Jurkat, Clone E6-1 (cell line): ENCODE measurements around the gene CPED1.
A peak's percentile ranks its signal among the peaks of the same experiment; 100 is the strongest.
"Not testable (repeated sequence)": the region's sequence is repeated elsewhere in the genome, so short reads cannot be mapped to it uniquely, and the experiment has no call there.

ENCODE experiments used
- DNase-seq: peaks from one replicate; pipeline ENCODE4 v3.0.0-alpha.2; 2011; ENCODE audit warnings: low read depth, low spot score
- H3K4me3 ChIP-seq: 2 replicates; pipeline ENCODE4 v1.5.1; 2011; ENCODE audit warnings: mild to moderate bottlenecking, low read length, control low read depth, moderate library complexity

CPED1 gene

DNA sequence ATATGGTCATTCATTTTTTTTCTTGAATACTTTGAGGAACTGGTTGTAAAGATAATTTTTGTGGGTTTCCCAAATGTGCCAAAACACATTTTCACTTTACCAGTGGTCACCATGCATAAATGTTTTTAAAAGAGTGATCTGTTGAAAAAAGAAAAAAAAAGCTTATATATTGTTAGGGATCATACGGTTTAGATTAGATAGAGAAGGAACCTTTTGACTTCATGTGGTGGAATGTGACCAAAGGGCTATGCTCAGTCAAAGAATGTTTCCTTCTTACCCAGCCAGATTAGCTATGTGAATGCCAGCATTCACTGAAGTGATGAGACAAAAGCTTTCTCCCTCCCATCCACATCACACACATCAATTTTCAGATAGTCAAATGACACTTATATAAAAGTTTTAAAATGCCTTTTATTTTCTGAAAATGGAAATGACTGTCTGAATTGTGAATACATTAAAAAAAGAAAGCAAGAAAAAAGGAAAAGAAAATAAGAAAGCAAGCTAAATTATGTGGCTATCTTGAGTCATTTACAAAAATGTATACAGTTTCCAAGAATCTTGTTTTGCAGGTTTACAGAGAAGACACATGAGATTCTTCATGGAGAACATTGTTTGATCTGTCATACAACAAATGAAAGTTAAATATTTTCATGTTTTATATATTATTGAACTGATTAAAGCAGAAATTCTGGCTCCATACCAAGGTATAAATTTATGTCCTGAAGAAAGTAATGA lies 8.6 kb upstream of the CPED1 start:
- no peak for DNase-seq
- no peak overlapping the region for H3K4me3 ChIP-seq

DNA sequence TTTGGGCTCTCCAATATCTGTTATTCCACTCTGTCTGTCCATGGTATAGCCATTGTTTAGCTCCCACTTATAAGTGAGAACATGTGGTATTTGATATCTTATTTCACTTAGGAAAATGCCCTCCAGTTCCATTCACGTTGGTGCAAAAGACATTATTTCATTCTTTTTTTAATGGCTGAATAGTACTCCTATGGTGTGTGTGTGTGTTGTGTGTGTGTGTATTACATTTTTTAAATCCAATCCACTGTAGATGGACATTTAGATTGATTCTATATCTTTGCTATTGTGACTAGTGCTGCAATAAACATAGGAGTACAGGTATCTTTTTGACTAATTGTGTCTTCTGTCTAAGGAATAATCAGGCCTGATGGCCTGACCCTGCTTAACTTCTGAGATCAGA lies 7.4 kb upstream of the CPED1 start:
- no peak overlapping the region for H3K4me3 ChIP-seq
- no peak for DNase-seq

DNA sequence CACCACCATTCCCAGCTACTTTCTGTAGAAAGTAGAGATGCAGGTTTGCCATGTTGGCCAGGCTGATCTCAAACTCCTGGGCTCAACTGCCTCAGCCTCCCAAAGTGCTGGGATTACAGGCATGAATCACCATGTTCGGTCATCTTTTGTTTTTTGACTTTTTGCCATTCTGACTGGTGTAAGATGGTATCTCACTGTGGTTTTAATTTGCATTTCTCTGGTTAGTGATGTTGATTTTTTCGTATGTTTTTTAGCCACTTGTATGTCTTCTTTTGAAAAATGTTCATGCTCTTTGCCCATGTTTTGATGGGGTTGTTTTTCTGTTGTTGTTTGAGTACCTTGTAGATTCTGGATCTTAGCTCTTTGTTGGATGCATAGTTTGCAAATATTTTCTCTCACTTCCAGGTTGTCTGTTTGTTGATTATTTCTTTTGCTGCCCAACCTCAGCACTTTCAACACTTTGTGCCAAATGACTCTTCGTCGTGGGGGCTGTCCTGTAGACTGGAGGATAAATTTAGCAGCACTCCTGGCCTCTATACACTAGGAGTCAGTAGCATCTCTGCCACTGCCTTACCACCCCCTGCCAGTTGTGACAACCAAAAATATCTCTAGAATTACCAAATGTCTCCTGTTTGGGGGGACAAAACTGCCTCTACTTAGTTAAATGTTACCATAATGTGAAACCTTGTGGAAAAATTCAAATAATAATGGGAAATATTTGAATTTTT lies 6.5 kb upstream of the CPED1 start:
- no peak for DNase-seq

DNA sequence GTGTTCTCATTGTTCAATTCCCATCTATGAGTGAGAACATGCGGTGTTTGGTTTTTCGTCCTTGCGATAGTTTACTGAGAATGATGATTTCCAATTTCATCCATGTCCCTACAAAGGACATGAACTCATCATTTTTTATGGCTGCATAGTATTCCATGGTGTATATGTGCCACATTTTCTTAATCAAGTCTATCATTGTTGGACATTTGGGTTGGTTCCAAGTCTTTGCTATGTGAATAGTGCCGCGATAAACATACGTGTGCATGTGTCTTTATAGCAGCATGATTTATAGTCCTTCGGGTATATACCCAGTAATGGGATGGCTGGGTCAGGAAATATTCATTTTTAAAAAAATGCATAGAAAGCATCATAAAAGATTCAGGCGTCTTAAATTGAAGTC lies 4.9 kb upstream of the CPED1 start:
- not testable (repeated sequence) for DNase-seq, H3K4me3 ChIP-seq

More for the DNA sequence above, 6.5 kb upstream of the CPED1 start:
- no peak overlapping the region for H3K4me3 ChIP-seq

DNA sequence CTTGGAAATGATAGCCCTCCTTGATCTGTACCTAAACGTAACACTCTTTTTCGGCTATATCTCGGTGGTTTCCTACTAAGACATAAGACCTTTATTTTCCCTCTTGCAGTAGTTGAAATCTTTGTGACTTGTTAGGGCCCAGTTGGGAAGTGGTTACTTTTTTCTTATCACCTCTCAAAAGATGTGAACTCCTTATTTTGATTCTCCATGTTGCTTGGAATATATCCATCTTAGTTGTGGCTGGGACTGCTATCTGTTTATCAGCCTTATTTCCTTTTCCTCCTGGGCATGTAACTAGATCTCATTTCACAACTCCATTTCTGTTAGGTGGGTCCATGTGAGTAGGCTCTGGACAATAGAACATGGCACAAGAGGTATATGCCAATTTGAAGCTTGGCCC lies 4.1 kb upstream of the CPED1 start:
- no peak overlapping the region for H3K4me3 ChIP-seq
- DNase-seq: no peak

DNA sequence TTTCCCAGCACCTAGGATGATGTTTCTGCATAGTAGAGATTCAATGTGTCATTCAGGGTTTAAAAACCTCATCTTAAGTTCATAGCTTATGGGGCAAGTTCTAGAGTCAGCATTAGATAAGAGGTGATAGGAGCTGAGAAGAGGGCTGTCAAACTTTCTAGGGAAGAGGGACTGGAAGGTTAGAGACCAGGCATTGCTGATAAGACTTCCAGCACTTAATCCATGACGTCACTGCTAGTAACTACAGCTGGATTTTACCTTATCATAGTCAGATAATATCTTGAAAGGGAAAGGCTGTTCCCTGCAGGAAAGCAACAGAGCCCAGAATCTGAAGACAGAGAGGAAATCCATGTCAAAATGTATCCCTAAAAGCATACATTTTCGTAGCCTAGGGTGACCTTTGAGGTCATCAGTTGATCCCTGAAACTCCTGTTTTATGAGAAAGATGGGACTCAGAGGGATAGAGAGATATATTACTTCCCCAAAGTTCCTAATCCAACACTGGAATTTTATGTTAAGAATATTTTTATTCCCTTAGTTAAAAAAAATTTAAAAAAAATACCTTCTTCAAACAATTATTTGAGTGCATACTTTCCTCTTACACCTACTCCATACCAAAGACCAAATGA lies 3.3 kb upstream of the CPED1 start:
- no peak overlapping the region for H3K4me3 ChIP-seq
- DNase-seq: no peak

DNA sequence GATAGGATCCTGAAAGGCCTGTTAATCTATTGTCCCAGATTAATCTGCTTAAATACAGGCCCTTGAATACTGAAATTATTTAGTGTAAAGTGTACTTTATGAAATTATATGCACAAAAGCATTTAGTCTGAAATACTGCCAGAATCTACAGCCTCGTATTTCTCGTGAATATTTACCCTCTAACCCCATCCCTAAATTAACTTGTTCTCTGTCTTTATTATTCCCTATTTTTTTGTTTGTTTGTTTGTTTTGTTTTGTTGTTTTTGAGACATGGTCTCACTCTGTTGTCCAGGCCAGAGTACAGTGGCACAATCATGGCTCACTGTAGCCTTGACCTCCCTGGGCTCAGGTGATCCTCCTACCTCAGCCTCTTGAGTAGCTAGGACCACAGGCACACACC lies 2.7 kb upstream of the CPED1 start:
- no peak for DNase-seq

DNA sequence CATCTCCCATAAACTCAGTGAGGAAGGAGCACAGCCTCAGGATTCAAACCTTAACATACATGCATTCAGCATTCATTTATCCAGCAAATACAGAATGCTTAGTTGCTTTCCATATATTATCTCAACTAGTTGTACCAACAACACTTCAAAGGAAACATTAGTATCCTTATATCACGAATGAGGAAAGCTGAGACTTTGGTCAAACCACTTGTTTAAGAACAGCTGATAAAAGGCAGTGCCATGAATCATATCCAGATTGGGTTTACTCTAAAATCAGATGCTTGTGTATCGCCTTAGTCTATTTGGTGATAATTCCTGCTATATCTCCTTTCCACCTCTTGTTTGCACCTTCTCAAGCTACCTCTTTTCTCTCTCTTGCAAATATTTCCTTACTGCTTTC lies 1.9 kb upstream of the CPED1 start:
- H3K4me3 ChIP-seq: no peak overlapping the region
- DNase-seq: no peak

More for the DNA sequence above, 2.7 kb upstream of the CPED1 start:
- no peak overlapping the region for H3K4me3 ChIP-seq

DNA sequence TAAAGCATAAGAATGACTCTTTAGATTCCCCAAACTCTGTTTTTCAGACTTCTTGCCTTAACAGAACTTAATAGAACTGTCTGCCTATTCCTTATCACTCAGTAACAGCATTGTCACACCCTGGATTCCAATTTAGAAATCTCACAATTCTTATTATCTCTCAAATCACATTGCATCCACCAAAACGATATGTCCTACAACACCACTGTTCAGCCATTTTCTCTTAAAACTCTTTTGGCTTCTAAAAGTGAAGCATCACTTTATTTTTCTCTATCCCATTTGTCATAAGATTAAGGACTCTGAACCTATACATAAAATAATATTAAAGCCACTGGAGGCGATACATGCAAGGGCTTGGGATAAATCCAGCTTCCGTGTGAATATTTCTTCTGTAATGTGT lies 1.2 kb upstream of the CPED1 start:
- no peak for DNase-seq
- no peak overlapping the region for H3K4me3 ChIP-seq

DNA sequence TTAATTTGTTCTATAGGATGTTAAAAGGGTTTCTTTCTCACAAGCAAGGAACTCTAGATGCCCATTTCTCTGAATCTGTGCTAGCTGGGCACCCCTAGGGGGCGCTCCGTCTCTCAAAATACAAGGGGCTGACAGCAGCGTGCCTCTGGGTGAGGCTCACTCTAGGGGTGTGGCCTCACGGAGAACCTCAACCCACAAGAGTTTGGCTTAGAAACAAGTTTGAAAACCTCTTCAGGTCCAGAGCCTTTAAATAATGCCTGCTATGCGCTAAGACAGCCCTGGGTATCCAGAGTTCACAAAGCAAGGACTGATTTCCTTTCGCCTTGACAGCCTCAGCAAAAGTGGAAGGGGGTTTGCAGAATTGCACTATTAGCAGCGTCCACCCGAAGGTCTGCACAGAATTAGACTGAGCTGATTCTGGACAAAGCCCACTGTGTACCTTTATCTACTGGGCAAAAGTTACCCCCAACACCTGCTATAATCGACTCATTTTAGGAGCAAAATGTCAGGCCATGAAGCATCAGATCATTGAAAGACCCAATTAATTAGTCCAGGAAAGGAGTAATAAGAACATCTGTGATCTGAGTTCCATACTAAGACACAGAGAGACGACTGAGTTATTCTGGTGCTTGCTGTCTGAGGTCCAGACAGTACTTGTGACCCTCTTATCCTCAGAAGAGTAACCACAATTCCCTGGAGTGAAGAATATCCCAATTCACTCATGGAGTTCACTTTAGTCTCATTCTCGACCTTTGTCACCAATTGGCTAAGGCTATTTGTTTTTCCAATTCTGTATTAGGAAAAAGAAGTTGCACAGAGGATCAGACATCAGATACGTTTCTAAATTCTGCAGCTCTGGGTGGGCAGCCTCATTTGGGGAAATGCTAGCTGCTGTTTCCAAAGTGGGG lies 574 bp upstream of the CPED1 start:
- peak; percentile 79 for DNase-seq
- H3K4me3 ChIP-seq: no peak overlapping the region

DNA sequence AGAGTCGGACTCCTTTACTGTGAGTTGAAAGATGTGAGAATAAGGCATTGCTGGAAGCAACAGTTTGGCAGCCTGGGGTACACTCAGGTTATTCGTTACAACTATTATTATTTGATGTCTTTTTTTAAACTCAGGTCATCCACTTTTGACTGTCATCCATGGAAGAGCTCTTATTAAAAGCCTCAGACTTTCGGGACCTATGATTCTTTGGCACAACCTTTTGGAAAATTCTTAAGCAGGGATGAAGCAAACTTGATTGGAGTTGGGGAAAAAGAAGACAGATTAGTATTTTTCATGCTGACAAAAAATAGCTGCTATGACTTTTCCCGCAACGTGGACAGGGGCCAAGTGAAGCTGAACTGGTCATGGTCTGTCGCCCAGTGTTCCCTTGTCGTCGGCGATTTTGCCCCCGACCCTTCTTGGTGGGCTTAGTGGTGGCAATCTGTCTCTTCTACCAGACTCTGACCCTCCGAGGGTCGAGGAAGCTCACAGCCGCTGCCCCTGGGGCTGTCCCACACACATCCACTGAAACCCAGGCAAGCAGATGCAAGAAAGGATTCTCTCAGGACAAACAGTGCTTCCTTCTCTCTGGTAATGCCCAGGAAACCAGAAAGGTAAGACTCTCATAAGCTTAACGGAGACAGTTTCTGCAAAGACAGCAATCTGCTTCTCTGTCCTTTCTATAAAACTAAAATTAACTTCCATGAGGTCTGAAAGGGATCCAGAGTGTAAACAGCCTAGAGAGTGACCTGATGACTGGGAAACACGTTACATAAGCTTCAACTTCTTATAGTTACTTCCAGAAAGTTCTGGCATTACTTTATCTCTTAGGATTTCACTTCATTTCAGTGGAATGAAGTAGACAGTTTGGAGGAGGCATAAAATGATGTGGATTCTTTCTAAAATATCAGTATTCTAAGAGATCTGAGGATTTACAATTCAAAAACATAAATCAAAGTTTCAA lies 1.0 kb downstream of the CPED1 start:
- DNase-seq: no peak
- H3K4me3 ChIP-seq: no peak overlapping the region

DNA sequence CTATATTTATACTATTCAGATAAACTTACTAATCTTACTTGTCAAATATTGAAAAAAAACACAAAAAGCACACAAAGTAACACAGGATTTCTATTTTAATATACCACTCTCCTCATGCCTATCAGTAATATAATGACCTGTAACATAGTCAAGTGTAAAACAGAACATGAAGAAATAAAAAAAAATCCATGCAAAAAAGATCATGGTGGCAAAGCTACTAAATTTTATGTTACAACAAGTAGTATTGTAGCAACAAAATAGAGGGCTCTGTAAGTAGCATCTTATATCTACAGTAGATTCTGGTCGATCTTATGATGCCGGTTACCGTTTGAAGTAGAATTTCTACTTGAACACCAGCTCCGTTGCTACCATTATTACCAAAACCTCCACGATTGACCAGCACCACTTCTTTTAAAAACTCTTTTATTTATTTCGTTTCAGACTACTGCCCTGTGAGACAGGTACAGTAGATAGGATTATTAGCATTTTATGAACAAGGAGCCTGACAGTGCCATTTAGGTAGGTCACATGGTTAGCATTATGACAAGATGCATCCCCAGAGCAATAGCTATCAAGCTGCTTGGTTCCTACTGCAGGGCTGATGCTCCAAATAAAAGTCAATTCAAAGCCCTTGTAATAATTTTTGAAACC lies 2.1 kb downstream of the CPED1 start:
- no peak overlapping the region for H3K4me3 ChIP-seq
- no peak for DNase-seq

DNA sequence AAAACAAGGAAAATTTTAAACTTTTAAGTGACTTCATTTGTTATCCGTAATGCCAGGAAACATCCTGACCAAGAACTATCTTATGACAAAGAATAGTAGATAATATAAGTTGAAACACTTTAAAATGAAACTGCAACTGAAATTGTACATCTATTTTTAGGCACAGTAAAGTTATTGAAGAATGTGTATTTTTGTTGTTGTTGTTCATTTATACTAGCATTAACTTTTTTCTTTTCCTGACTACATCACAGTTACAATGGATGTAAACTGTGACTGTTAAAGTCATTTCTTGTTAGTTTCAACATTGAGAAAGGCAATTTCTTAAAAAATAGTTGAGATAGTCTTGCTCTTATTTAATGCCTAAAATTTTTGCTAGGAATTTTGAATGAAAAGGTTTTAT lies 2.6 kb downstream of the CPED1 start:
- no peak overlapping the region for H3K4me3 ChIP-seq
- DNase-seq: no peak

DNA sequence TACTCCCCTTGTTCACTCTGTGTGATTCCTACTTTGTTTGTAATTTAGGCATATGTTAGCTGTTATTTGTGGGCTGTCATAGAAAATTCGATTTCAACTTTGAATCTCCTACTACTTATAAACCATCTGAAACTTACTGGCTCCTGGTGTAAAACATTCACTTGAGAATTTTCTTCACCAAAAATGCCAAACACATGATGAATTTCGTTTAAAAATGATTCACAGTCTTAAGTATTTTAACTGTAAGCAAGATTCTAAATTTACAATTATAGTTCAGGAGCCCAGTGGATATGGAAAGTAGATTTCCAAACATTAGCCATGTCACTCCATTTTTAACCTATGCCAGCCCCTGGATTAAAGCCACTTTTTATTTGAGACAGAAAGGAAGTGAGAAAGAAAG lies 3.1 kb downstream of the CPED1 start:
- no peak for DNase-seq
- no peak overlapping the region for H3K4me3 ChIP-seq

DNA sequence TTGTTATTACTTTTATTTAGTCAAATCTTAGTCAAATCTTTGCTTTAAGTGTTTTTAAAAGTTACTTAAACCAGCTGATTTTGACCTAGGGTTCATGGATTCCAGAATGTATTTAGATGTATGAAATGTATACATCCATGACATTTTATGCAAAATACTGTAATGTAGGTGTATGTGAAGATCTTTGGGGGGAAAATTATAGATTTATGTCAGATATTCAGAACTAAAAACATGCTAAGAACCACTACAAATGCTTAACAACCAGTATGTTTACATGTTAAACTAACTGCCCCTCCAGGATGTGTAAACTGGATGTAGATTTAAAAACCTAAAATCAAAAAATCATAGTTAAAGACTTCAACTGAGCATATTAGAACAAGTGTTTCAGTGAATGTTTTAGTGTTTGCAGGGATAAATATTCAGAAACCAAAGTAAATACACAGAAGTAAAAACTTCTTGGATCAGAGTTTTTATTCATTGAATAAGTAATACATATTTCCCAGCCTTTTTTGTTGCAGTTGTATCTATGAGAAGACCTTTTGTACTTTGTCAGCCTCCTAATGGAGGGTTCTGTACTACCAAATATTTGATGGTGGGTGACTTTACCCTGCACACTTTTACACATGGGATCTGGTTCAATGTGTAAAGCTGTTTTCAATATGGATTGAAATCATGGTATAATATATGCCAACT lies 3.9 kb downstream of the CPED1 start:
- DNase-seq: no peak
- no peak overlapping the region for H3K4me3 ChIP-seq

DNA sequence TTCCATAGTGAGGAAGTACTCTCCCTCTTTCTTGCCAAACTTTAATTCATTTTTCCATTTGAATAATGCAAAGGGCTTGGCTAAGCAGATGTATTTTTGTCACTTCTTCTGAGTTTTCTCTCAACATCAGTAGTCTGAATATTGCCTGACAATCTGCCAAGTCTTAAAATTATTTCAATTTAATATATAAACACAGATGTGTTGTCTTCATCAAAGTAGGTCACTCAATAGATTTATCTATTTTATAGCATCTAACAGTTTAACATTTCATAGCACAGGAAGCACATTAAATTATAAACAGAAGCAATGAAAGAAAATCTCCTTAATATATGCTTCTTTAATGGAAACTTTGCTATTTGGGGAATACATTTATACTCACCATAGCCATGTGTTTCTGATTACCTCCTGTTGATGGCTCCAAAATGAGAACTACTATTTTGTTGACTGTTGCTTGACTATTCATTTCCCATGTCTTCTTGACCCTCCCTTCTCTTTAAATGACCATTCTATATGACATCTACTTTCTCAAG lies 4.5 kb downstream of the CPED1 start:
- no peak overlapping the region for H3K4me3 ChIP-seq
- DNase-seq: no peak

DNA sequence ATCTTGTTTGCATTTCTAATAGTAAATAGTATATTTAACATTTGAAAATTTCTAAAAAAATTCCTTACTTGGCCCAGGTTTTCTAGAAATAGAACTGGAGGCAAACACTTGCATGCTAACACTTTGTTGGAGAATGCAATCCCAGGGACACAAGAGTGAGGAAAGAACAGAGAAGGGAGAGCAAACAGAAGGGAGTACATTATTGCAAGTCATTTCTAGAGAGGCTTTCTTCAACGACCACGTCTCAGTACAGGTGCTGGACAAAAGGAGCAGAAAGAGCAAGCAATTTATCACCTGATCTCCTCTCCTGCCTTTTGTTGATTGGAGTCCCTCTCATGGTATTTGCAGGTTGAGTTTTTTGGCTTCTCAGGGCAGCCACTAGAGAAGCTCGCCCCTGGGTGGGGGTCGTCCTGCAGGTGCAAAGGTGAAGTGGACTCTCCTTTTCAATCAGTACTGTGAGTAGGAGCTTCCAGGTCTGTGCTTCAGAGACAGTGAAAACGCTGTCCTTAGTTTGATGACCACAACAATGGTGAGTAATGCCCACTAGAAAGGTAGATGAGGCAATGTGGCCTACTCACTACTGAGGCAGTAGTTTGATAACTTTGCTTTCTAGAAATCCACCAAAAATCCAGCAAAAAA lies 5.2 kb downstream of the CPED1 start:
- H3K4me3 ChIP-seq: no peak overlapping the region
- DNase-seq: no peak
